Breast epithelium (tissue), 3 donors: Measurements from ENCODE around the gene RPS15A.

Experiments
- POLR2A ChIP-seq: fragments of 450-650 bp; IDR thresholded peaks from one replicate; pipeline ENCODE4 v1.6.1; 2016; ENCODE audit warnings: antibody characterized with exemption, mild to moderate bottlenecking, moderate library complexity
- POLR2AphosphoS5 ChIP-seq, 3 donors: sonication (generic); formaldehyde crosslinking; IDR thresholded peaks; one replicate each; pipeline ENCODE4 v1.6.1; 2017; ENCODE audit warnings: antibody characterized with exemption in 3 of 3

- no peak for TF ChIP-seq POLR2A
- no peak for TF ChIP-seq POLR2AphosphoS5 (IDR thresholded peaks at IDR 0.05)
These were observed 7.3 kb downstream of the RPS15A start for GRCh38 chr16:18782697-18783429.
